Suprapubic skin (tissue), 4 donors: ENCODE measurements around the gene PTPMT1. TPM values are rescaled to one million over a fixed set of nuclear protein-coding genes. Genes with fewer than 3 reads are reported as not detected.
"Not testable (repeated sequence)": the region's sequence is repeated elsewhere in the genome, so short reads cannot be mapped to it uniquely, and the experiment has no call there.

Source experiments
- DNase-seq, 2 donors: peaks; one replicate each; pipeline ENCODE4 v3.0.0-alpha.2; 2019; ENCODE audit warnings: low spot score in 2 of 2
- H3K27ac ChIP-seq: fragments of 200-600 bp; sonication (generic); one replicate; pipeline ENCODE4 v1.5.1; 2019
- H3K27me3 ChIP-seq: fragments of 200-600 bp; sonication (generic); one replicate; pipeline ENCODE4 v1.5.1; 2019
- H3K36me3 ChIP-seq: fragments of 200-600 bp; sonication (generic); one replicate; pipeline ENCODE4 v1.5.1; 2019
- H3K4me1 ChIP-seq: fragments of 200-600 bp; sonication (generic); one replicate; pipeline ENCODE4 v1.5.1; 2019
- H3K4me3 ChIP-seq: fragments of 200-600 bp; sonication (generic); one replicate; pipeline ENCODE4 v1.5.1; 2019; ENCODE audit warnings: mild to moderate bottlenecking
- H3K9me3 ChIP-seq: fragments of 200-600 bp; sonication (generic); one replicate; pipeline ENCODE4 v1.5.1; 2019
- CTCF ChIP-seq, 2 donors: fragments of 200-600 bp in 1 of 2; fragments of 450-650 bp in 1 of 2; sonication (generic) in 1 of 2; IDR thresholded peaks; one replicate each; pipeline ENCODE4 v1.5.1; 2016 to 2019; ENCODE audit warnings: antibody characterized with exemption in 2 of 2, mild to moderate bottlenecking in 1 of 2, moderate library complexity in 1 of 2
- EP300 ChIP-seq: sonication (generic); formaldehyde crosslinking; IDR thresholded peaks from one replicate; pipeline ENCODE4 v1.6.1; 2017; ENCODE audit warnings: antibody characterized with exemption
- POLR2A ChIP-seq, 2 donors: fragments of 450-650 bp; IDR thresholded peaks; one replicate each; pipeline ENCODE4 v1.6.1; 2017; ENCODE audit warnings: antibody characterized with exemption in 2 of 2, mild to moderate bottlenecking in 2 of 2, moderate library complexity in 2 of 2
- POLR2AphosphoS5 ChIP-seq, 3 donors: sonication (generic); formaldehyde crosslinking; IDR thresholded peaks; one replicate each; pipeline ENCODE4 v1.6.1; 2017; ENCODE audit warnings: antibody characterized with exemption in 3 of 3
- WGBS: methylation state at CpG from one replicate; pipeline ENCODE4 v1.1.5; 2018; 5-methylcytosine and 5-hydroxymethylcytosine counted together
- total RNA-seq, 4 donors: library from RNA; depleted of rRNA; stranded (reverse); fragments of >200 nt; gene quantifications; one replicate each; pipeline ENCODE4 v1.1.0, GENCODE V29; 2016

Gene PTPMT1
- total RNA-seq, 4 donors from 2014 or later = 63.2 to 81.4 (median 71.6) TPM

GRCh38 chr11:47539681-47540039 lies 25.7 kb upstream of the PTPMT1 start:
- Histone ChIP-seq H3K4me1 (peaks cover 49% of the 10 kb centered on the region), H3K9me3 (no peaks in the 10 kb centered on the region), H3K27me3 (no peaks in the 10 kb centered on the region), H3K4me3 (no peak overlapping the region), H3K27ac (no peak overlapping the region), H3K36me3 (no peaks in the 10 kb centered on the region)
- no peak for TF ChIP-seq POLR2AphosphoS5 (IDR thresholded peaks at IDR 0.05)
- no peak for TF ChIP-seq CTCF (IDR thresholded peaks at IDR 0.05)
- no peak for TF ChIP-seq POLR2A (IDR thresholded peaks at IDR 0.05)
- no peak for TF ChIP-seq EP300
- WGBS = 39% methylated on average over 2 of the region's 2 CpGs
- DNase-seq = no peak

GRCh38 chr11:47541070-47541469 lies 24.3 kb upstream of the PTPMT1 start:
- no peak overlapping the region for H3K27ac ChIP-seq
- peaks cover 41% of the 10 kb centered on the region for H3K4me1 ChIP-seq
- no peaks in the 10 kb centered on the region for H3K36me3 ChIP-seq
- 98% methylated on average over 2 of the region's 2 CpGs for WGBS
- no peak for DNase-seq
- no peak overlapping the region for H3K4me3 ChIP-seq
- no peaks in the 10 kb centered on the region for H3K27me3 ChIP-seq
- no peaks in the 10 kb centered on the region for H3K9me3 ChIP-seq
- TF ChIP-seq EP300 = no peak
- TF ChIP-seq POLR2AphosphoS5 (IDR thresholded peaks at IDR 0.05) = no peak
- TF ChIP-seq CTCF (IDR thresholded peaks at IDR 0.05) = no peak
- TF ChIP-seq POLR2A (IDR thresholded peaks at IDR 0.05) = no peak

GRCh38 chr11:47545298-47545697 lies 20.1 kb upstream of the PTPMT1 start:
- H3K27ac ChIP-seq = no peak overlapping the region
- DNase-seq = no peak
- no peaks in the 10 kb centered on the region for H3K27me3 ChIP-seq
- H3K4me1 ChIP-seq = peaks cover 35% of the 10 kb centered on the region
- no peak for TF ChIP-seq CTCF (IDR thresholded peaks at IDR 0.05)
- no peak for TF ChIP-seq POLR2AphosphoS5 (IDR thresholded peaks at IDR 0.05)
- TF ChIP-seq EP300 = no peak
- no peak for TF ChIP-seq POLR2A (IDR thresholded peaks at IDR 0.05)
- WGBS = 97% methylated on average over 6 of the region's 6 CpGs
- H3K36me3 ChIP-seq = no peaks in the 10 kb centered on the region
- no peak overlapping the region for H3K4me3 ChIP-seq
- H3K9me3 ChIP-seq = no peaks in the 10 kb centered on the region

GRCh38 chr11:47546274-47546673 lies 19.1 kb upstream of the PTPMT1 start:
- not testable (repeated sequence) for H3K27ac ChIP-seq, H3K36me3 ChIP-seq, DNase-seq, H3K4me3 ChIP-seq, H3K9me3 ChIP-seq, H3K27me3 ChIP-seq
- WGBS = 95% methylated on average over 7 of the region's 7 CpGs
- peaks cover 38% of the 10 kb centered on the region for H3K4me1 ChIP-seq

GRCh38 chr11:47550288-47551047 lies 14.9 kb upstream of the PTPMT1 start:
- no peak overlapping the region for H3K27ac ChIP-seq
- H3K4me1 ChIP-seq = peaks cover 51% of the 10 kb centered on the region
- WGBS = 81% methylated on average over 10 of the region's 10 CpGs
- H3K9me3 ChIP-seq = no peaks in the 10 kb centered on the region
- no peak overlapping the region for H3K4me3 ChIP-seq
- H3K36me3 ChIP-seq = no peaks in the 10 kb centered on the region
- DNase-seq = peak in 1 of 2 donors; percentile 70
- TF ChIP-seq POLR2A (IDR thresholded peaks at IDR 0.05) (no peak), POLR2AphosphoS5 (IDR thresholded peaks at IDR 0.05) (no peak), CTCF (IDR thresholded peaks at IDR 0.05) (no peak), EP300 (no peak)
- no peaks in the 10 kb centered on the region for H3K27me3 ChIP-seq

GRCh38 chr11:47551086-47551485 lies 14.3 kb upstream of the PTPMT1 start:
- DNase-seq = no peak
- H3K4me3 ChIP-seq = peak overlapping the region; percentile 93
- no peaks in the 10 kb centered on the region for H3K27me3 ChIP-seq
- no peak overlapping the region for H3K27ac ChIP-seq
- H3K36me3 ChIP-seq = no peaks in the 10 kb centered on the region
- no peaks in the 10 kb centered on the region for H3K9me3 ChIP-seq
- H3K4me1 ChIP-seq = peaks cover 51% of the 10 kb centered on the region
- TF ChIP-seq POLR2AphosphoS5 (IDR thresholded peaks at IDR 0.05) (no peak), CTCF (IDR thresholded peaks at IDR 0.05) (peak in 1 of 2 donors; percentile 6)
